Left renal pelvis (tissue), 4 donors: ENCODE data around the gene HOXA1. TPM values are rescaled to one million over a fixed set of nuclear protein-coding genes. Genes with fewer than 3 reads are reported as not detected.

ENCODE experiments used
- DNase-seq, 4 donors: peaks; one replicate each; pipeline ENCODE4 v3.0.0-alpha.2; 2013; ENCODE audit warnings: low read depth in 4 of 4, low spot score in 3 of 4
- polyA plus RNA-seq, 4 donors: library from polyadenylated mRNA; unstranded; fragments of 120-200 nt; gene quantifications; one replicate each; pipeline ENCODE4 v1.2.1, GENCODE V29; 2013; ENCODE audit not compliant: insufficient read length in 4 of 4

The HOXA1 gene
- polyA plus RNA-seq, 4 donors, result 2.6 to 4.0 (median 3.0) TPM

- DNase-seq, result no peak
These were observed 36.4 kb upstream of the HOXA1 start for GRCh38 chr7:27132214-27132613.

- DNase-seq, result no peak
These were observed 35.6 kb upstream of the HOXA1 start for GRCh38 chr7:27131390-27131819.

GRCh38 chr7:27130540-27131389 is 35.0 kb upstream of the HOXA1 start, which contains the start of gene HOXA4:
Gene HOXA4, minus strand, starts transcription at chr7:27130757. Its CDS starts 24 bp downstream, at chr7:27130733.
- DNase-seq, result peak in 2 of 4 donors; percentile 84

GRCh38 chr7:27129729-27130539 is 34.1 kb upstream of the HOXA1 start:
- DNase-seq, result no peak

- no peak for DNase-seq
These were observed 33.3 kb upstream of the HOXA1 start for GRCh38 chr7:27128776-27129728.

- DNase-seq, result no peak
These were observed 32.2 kb upstream of the HOXA1 start for GRCh38 chr7:27128034-27128433.

GRCh38 chr7:27126596-27127327 is 31.0 kb upstream of the HOXA1 start:
- DNase-seq, result no peak

- no peak for DNase-seq
These were observed 30.2 kb upstream of the HOXA1 start for GRCh38 chr7:27125986-27126394.

- DNase-seq, result no peak
These were observed 29.3 kb upstream of the HOXA1 start for GRCh38 chr7:27124902-27125689.

GRCh38 chr7:27124096-27124901 is 28.5 kb upstream of the HOXA1 start:
- DNase-seq, result no peak

- no peak for DNase-seq
These were observed 27.8 kb upstream of the HOXA1 start for GRCh38 chr7:27123477-27124053.

- no peak for DNase-seq
These were observed 27.2 kb upstream of the HOXA1 start for GRCh38 chr7:27123007-27123476.

GRCh38 chr7:27122077-27122910 is 26.5 kb upstream of the HOXA1 start:
- DNase-seq, result no peak

- DNase-seq, result no peak
These were observed 25.9 kb upstream of the HOXA1 start for GRCh38 chr7:27121684-27122076.

GRCh38 chr7:27119412-27119911 is 23.7 kb upstream of the HOXA1 start:
- DNase-seq, result no peak

GRCh38 chr7:27118580-27118979 is 22.8 kb upstream of the HOXA1 start:
- no peak for DNase-seq
